Measurements from ENCODE around the gene C1orf141.

- TF ChIP-seq CTCF (IDR thresholded peaks at IDR 0.05) = no peak
- no peak for TF ChIP-seq POLR2A (IDR thresholded peaks at IDR 0.05)
Measured at GRCh38 chr1:67146101-67146500, 11.3 kb upstream of the C1orf141 start.
